ENCODE measurements around the gene TRAPPC12.
"Not testable (repeated sequence)": the region's sequence is repeated elsewhere in the genome, so short reads cannot be mapped to it uniquely, and the experiment has no call there.

TRAPPC12 gene

GRCh38 chr2:3451926-3452671 is 72.6 kb downstream of the TRAPPC12 start:
- no peak for DNase-seq (ENCODE audit: low read depth in 4 of 4, low spot score in 1 of 4)

- no peak for DNase-seq (ENCODE audit: low read depth in 4 of 4, low spot score in 1 of 4)
These were observed 73.9 kb downstream of the TRAPPC12 start for GRCh38 chr2:3453190-3453999.

DNA sequence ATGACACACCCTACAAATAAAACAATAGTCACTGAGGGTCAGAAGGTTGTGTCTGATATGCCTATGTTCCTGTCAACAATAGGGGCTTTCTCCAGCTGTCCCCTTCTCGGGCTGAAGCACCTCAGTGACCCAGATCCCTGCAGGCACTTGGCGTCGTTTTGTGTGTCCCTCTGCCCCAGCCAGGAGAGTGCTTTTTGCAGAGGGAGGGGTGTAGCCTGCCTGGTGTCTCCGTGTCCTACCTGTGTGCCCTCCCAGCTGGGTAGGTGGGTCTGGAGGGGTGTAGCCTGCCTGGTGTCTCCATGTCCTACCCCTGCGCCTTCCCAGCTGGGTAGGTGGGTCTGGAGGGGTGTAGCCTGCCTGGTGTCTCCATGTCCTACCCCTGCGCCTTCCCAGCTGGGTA is 74.5 kb downstream of the TRAPPC12 start:
- not testable (repeated sequence) for DNase-seq (ENCODE audit: low read depth in 4 of 4, low spot score in 1 of 4)

DNA sequence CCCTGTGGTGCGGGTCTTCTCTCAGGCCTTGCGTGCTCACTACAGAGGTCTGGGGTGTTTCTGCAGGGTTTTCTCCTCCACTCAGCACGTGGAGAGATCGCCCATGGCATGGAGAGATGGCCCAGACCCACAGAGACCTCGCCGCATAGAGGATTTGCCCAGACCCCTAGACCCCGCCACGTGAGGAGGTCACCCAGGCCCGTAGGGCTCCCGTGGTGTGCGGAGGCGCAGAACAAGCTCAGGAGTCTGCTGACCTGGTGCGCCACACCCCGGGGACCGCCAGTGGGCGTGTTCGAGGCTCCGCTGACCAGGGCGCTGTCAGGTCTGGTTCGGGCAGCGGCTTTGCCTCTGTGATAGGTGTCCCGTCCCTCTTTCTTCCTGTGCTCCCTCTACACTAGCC is 75.3 kb downstream of the TRAPPC12 start:
- DNase-seq (ENCODE audit: low read depth in 4 of 4, low spot score in 1 of 4), result no peak

- no peak for DNase-seq (ENCODE audit: low read depth in 4 of 4, low spot score in 1 of 4)
These were observed 76.6 kb downstream of the TRAPPC12 start for GRCh38 chr2:3456125-3456524.

- DNase-seq (ENCODE audit: low read depth in 4 of 4, low spot score in 1 of 4), result no peak
These were observed 78.3 kb downstream of the TRAPPC12 start for GRCh38 chr2:3457524-3458395.

DNA sequence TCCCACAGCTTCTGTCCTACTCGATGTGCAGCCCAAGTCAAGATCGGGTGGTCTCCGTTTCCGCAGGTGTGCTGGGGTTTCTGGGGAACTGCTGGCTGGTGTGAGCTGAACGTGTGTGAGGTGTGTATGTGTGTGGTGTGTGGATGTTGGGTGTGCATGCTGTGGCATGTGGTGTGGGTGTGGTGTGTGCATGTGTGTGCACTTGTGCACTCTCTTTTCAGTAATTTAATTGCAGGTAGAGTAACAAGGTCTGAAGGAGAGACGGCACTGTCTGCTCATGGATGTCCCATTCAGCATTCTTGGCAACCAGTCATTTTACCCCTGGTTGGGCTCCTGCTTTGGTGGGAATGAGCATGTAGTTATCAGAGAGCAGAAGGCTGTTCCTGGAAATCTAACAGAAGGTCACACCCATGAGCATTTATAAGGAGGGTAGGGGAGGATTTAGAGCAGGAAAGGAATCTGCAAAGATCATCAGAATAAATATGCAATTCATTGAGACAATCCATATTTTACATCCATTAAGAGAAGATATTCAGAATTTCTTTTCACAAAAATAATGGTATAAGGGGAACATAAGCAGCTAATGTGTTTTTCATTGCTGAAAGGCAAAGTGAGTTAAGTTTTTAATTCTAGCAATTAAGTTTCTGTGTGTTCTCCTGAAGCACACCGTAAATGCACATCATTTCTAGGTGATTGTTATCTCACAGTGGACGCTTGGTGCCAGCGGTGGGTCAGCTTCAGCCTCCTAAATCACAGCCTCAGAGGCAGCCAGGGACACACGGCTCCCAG is 79.1 kb downstream of the TRAPPC12 start:
- no peak for DNase-seq (ENCODE audit: low read depth in 4 of 4, low spot score in 1 of 4)

DNA sequence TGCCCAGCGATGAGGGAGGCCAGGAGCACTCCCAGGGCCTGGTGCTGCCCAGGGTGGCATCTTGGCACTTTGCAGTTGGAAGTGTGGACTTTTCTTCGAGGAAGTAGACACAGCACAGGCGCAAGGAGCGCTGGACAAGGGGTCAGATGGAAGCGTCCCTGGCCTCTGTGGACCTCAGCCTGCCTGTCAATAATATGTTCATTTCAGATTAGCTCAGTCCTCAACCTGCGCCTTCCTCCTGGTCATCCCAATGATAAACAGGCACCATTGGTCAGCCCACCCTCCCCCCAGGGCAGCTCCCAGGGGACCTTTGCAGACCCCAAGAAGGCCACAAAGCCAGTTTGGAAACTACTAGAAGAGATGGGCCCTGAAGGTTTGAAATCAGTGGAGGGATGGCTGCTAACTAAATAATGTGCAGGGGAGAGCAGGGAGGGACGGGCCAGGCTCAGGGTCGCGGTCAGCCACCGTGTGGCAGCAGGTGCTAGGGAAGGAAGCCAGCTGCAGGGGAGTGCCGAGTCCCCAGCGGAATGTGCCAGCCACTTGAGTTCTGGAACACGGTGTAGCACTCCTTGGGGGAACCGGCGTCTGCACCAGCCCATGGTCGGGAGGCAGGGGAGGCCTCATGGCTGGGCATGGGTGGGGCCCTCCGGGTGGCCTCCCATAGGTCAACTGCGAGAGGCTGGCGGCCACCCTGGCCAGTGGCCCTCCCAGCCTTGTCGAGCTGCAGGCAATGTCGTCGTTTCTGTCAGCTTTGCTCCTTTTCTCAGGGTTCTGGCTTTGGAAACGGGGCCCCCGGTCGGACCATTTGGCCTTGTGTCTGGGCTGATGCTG is 79.9 kb downstream of the TRAPPC12 start:
- DNase-seq (ENCODE audit: low read depth in 4 of 4, low spot score in 1 of 4), result no peak

DNA sequence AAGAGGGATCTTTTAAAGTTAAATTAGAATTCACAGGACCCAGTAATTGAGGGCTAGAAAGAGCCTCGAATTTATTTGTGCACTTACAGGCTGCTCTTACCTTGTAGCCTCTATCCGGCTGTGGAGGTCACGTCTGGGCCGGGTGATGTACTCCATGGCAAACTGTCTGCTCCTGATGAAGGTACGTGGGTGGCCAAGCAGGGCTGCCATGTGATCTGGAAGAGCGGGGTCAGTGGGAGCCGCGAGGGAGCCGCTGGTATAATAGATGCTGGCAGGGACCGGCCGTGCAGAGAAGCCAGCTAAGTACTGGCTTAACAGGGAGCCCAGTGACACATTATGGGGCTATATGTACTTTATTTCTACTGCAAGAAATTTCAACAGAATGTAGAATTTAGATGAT is 80.7 kb downstream of the TRAPPC12 start:
- DNase-seq (ENCODE audit: low read depth in 4 of 4, low spot score in 1 of 4), result no peak

- DNase-seq (ENCODE audit: low read depth in 4 of 4, low spot score in 1 of 4), result no peak
These were observed 81.6 kb downstream of the TRAPPC12 start for GRCh38 chr2:3460831-3461800.

GRCh38 chr2:3461801-3462492 is 82.5 kb downstream of the TRAPPC12 start:
- peak in 2 of 4 experiments; percentile 7 to 11 for DNase-seq (ENCODE audit: low read depth in 4 of 4, low spot score in 1 of 4)

DNA sequence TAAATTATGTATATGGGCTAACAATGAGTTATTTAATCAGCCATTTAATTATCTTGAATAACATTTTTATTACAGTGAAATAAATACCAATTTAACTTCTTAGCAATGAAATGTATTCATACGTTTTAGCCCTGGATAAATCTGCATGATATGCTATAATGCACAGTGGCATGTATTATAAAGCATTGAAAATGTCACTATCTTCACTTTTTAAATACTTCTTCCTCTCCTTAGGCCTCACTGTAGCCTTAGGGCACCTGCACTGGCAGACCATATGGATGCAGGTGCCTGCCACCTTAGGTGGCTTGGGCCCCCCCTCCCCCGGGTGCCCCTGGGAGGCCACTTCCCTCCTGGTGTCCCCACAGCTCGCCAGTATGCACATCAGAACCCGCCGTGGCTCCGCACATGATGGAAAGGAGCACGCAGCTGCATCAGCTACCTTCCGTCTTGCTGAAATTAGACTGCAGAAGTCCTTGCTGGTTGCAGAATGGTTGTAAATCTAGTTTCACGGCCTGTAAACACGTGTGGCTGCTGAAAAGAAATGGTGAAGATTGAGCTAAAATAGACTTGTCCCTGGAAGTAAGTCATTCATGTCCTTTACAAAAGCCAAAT is 83.1 kb downstream of the TRAPPC12 start:
- DNase-seq (ENCODE audit: low read depth in 4 of 4, low spot score in 1 of 4), result no peak

DNA sequence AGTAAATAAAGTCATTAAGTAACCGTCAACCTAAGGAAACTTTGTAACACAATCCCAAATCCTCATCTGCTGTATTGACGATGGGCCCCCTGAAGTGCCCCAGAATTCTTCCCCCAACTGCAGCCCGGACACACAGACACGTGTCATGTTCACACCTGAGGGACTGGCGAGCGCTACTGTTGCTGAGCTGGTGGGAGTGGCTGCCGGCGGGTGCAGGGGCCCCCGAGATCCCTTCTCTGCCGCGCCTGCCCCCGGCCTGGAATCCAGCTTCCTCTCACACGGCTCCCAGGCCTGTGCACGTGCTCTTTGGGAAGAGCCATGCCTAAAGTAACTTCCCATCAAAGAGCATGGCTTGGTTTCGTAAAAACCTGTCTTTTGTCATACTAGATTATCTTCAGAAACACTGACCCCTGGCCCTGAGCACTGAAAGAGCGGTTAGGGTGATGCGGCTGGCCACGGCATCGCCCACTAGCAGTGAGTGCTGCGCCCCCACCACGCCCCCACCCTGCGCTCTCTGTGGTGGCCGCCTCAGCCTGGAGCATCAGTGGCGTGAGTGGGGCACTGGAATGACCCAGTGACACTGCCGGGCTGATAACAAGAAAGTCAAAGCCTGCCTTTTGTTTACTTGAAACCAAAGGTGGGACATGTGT is 83.8 kb downstream of the TRAPPC12 start:
- DNase-seq (ENCODE audit: low read depth in 4 of 4, low spot score in 1 of 4), result no peak

GRCh38 chr2:3463944-3464343 is 84.5 kb downstream of the TRAPPC12 start:
- DNase-seq (ENCODE audit: low read depth in 4 of 4, low spot score in 1 of 4), result no peak

DNA sequence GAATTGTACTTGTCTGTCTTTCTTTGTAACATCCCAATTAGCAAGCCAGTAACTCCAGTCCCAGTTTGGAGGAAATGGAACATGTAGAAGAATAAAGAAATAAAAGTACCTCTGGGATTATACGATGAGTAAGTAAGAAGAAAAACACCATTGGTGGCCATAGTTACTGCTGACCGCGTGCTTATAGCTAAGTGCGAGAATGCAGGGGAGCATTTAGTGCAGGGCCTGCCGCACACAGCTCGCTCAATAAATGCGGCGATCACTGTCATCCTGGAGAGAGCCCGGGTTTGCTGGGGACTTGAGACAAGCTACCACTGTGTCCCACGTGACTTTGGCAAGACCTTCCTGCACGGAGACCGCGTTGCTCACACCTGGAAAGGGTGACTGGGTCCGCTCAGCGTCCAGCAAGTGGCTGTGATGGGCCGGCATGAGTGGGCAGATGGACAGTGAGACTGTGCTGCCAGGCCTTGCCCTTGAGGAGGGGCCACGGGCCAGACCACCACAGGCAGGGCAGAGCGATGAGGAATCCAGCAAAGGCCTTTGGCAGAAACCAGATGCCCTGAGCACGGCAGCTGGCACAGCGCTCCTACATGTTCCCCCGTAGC is 85.0 kb downstream of the TRAPPC12 start:
- DNase-seq (ENCODE audit: low read depth in 4 of 4, low spot score in 1 of 4), result no peak

DNA sequence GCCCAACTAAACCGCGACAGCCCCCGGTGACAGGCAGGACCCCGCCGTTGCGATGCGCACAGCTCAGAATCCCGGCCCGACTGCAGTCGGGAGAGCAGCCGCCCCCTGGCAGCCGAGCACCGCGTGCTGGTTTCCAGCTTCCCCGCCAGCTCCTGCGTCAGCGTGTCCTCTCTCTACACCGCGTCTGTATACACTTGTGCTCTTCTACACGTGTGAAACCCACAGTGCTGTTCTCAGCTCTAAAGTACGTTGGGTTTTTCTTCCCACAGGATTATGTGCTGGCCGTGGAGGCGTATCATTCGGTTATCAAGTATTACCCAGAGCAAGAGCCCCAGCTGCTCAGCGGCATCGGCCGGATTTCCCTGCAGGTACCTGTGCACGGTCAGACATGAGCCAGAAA is 85.8 kb downstream of the TRAPPC12 start:
- no peak for DNase-seq (ENCODE audit: low read depth in 4 of 4, low spot score in 1 of 4)
